Measurements from ENCODE around the gene CREB3L2.

DNA sequence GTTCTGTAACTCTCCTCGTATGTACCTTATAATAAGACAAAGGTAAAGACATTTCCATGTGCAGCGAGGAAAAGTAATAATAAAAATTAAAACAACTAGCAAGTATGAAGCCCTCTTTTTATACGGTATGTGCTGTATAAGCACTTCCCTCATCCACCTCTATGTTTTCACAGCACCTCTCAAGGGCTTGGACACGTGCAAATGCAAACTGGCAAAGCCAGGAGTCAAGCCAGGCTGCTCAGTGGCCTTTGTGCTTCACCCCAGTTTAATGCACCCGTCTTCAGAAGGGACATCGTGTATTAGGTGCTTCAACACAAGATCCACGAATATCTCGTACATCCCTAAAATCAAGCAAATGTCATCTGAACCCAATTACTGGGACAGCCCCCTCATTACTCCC lies 153.8 kb downstream of the CREB3L2 start:
- TF ChIP-seq, protein P1, sequence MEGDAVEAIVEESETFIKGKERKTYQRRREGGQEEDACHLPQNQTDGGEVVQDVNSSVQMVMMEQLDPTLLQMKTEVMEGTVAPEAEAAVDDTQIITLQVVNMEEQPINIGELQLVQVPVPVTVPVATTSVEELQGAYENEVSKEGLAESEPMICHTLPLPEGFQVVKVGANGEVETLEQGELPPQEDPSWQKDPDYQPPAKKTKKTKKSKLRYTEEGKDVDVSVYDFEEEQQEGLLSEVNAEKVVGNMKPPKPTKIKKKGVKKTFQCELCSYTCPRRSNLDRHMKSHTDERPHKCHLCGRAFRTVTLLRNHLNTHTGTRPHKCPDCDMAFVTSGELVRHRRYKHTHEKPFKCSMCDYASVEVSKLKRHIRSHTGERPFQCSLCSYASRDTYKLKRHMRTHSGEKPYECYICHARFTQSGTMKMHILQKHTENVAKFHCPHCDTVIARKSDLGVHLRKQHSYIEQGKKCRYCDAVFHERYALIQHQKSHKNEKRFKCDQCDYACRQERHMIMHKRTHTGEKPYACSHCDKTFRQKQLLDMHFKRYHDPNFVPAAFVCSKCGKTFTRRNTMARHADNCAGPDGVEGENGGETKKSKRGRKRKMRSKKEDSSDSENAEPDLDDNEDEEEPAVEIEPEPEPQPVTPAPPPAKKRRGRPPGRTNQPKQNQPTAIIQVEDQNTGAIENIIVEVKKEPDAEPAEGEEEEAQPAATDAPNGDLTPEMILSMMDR (IDR thresholded peaks at IDR 0.05) = no peak
- TF ChIP-seq POLR2A (IDR thresholded peaks at IDR 0.05) = no peak
